CD4-positive, alpha-beta T cell treated with Interferon gamma for 1 hour (primary cell): Measurements from ENCODE around the gene NDRG4.

Experiments used
- DNase-seq: peaks from one replicate; pipeline ENCODE4 v3.0.0-alpha.2; 2020

NDRG4 gene

DNA sequence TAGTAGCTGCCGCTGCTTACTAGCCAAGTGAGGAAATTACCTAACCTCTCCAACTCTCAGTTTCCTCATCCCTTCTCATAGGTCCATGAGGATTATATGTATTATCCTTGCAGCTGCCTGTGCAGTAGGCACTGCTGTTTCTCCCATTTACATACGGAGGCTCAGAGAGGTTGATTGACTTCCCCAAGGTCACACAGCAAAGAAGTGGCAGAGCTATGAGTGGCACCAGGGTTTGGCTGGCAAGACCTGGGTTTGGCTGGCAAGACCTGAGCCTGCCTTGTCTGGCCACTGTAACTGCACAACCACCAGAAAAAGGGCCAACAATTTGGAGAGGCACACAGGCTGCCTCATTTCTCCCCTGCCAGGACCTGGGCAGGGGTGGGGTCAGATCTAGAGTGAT, 2.5 kb upstream of the NDRG4 start:
- no peak for DNase-seq

DNA sequence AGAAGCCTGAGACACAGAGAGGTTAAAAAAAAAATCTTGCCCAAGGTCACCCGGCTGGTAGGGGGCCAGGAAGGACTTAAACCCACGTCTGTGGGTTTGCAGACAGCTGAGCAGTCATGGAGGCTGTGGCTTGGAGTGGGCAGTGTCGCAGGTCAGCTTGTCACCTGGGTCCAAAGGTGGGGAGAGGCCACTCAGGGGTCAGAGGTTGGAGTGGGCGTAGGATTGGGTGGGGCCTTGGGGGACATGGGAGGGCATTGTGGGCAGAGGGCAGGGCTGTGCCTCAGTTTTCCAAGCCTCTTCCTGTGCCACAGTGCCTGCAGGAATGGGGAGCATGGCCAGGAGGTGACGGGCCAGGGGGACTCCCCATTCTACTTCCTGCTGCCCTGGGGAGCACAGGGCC, 2.0 kb upstream of the NDRG4 start:
- DNase-seq: no peak

DNA sequence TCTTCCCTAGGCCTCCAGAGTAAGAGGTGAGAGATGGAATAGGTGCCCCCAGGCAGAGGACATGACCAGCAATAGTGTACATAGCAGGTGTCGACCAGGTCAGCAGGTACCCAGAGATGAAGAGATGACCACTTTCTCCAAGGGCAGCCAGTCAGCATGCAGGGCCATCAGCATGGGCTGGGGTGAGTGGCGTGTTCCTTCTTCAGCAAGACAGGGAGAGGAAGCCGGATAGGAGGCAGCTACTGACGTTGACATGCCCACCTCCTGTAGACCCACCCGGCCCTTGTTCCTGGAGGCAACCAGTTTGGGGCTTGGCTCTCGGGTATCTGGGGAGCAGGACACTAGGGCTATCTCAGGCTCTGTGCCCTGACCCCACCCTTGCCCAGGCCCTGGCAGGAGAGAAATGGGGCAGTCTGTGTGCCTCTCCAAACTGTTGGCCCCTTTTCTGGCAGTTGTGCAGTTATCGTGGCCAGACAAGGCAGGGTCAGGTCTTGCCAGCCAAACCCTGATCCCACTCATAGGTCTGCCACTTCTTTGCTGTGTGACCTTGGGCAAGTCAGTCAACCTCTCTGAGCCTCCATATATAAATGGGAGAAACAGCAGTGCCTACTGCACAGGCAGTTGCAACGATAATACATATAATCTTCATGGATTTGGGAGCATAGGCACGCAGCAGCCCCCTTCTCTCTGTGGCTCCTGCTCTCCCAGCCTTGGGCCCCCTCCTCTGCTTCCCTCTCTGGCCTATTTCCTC, 1.4 kb upstream of the NDRG4 start:
- no peak for DNase-seq

DNA sequence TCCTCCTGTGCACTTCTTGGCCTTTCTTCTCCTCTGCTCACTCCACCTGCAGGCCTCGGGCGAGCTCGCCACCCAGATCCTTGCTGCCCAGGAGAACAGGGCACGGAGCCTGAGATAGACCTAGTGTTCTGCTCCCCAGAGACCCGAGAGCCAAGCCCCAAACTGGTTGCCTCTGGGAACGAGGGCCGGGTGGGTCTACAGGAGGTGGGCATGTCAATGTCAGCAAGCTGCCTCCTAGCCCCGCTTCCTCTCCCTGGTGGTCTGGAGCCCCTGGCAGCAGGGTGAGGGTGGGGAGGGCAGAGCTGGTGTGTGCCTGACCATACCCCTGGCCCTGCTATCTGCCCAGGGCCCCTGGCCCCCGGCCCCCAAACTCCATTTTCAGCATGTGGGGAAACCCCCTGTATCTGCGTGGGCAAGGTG, 841 bp upstream of the NDRG4 start:
- no peak for DNase-seq

DNA sequence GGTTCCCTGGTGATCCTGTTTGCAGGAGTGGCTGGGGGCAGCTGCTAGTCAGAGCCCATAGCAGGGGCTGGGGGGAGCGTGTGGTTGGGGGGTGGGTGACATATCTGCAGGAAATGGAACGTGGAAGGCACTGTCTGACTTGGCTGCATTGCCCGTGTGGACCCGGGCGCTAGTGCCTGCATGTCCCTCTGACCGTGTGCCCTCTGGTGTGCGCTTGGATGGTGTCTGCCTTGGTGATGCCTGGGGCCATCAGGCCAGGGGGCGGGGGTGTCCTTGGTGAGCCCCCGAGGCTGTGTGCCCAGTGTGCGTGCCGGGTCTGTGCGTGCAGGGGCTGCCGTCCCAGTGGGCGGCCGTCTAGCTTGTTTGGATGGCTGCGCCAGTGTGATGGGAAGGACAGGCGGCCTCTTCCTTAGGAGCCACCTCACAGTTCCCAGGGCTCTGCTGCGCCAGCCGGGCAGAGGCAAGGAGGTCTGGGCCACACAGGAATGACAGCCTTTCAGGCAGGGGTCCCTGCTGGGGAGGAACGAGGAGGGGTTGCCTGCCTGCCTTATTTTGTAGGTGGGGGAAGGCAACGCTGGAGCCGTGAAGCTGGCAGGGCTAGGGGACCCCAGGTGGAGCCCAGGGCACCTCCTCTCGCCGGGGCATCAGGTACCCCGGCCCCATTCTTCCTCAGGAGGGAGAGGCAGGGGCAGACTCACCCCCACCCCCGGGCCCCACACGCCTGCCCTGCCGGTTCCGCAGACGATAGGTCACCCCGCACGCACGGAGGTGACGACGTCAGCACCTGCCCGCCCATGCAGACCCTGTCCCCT, 693 bp downstream of the NDRG4 start:
- DNase-seq: peak; percentile 46

DNA sequence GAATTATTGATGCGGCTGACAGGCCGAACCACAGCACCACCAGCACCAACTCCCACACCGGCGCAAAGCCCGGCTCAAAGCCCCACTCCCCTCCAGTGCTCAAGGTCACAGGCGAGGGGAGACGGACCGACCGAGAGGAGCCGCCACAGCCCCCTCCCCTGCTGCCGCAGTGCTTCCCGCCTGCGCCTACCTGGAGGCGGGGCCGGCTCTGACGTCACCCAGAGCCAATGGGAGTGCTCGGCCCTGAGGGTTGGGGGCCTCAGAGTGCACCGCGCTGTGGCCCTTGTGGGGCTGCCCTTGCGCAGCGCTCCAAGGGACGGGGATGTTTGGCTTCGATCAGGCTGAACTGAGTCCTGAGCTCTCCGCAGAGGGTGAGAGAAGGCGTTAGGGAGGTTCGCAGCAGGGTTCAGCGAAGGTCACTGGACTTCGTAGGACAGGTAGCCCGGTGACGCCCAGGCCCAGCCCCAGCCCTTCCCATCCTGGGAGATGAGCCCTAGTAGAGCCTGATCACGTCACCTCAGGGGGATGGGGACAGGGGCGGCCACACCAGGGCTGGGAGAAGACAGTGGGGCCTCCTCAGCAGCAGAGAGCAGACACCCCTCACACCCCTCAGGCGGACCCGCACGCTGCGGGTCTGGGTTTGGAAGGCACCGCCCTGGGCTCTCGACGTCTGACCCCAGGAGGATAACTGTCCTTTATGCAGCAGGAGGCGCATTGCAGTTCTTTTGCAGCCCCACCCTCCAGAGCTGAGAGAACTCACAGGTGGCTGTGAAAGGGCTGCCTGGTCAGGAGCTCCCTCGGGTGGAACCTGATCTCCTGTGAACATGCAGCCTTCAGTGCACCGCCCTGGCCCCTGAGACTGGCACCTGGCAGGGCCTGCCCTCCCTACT, 1.5 kb downstream of the NDRG4 start:
- DNase-seq: peak; percentile 54

DNA sequence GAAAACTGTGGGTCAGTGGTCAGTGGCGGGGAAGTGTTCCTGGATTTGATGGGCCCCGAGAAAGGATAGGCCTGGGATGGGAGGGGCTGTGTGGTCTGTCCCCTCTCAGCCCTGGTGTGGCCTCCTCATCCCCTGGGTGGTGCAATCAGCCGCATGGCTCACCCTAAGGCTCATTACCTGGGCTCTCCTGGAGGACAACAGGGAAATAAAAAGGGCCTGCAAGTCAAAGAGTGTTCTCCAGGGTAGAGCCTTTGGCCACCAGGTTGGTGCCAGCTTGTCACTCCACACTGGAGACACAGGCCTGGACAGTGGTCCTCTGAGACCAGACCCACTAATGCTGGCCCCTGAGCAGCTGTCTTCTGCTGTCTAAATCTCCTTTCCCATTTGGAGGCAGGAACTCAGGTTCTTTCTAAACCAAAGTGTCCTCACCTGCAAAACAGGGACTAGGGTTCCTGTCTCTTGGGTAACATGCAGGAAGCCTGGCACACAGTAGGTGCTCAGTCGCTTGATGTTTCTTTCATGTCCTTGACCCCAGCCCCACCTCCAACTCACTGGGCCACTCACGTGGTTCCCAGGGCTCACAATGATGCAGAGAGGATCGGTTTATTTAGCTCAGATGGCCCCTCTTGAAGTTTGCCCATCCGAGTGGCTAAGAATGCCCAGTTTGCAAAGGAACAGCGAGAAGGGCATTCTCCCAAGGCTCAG, 2.4 kb downstream of the NDRG4 start:
- DNase-seq: no peak

DNA sequence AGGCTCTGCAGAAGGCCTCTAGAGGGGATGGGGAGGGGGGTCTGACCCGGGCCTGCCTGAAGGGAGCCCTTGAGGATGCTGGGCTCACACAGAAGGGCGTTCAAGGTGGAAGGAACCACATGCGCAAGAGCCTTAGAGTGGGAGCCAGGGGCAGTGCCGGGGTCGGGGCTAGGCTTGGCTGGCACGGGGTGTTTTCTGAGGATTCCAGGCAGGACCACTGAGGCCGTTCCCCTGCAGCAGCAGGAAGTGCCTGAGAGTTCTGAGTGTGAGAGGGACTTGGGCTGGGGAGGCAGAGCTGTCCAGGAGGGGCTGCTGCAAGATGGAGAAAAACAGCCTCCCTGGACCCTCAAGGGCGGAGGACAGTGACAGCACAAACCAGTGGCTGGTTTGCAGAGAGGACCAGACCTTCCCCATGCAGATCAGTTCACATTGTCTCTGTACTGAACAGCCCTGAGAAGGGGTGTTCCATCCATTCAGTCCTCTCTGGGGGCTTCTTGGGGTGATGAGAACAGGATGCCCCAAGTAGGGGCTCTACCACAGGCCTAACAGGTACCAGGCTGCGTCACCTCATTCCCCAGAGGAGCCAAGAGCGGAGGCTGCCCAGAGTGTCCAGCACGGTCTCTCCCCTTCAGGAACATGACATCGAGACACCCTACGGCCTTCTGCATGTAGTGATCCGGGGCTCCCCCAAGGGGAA, 3.4 kb downstream of the NDRG4 start:
- DNase-seq: no peak

DNA sequence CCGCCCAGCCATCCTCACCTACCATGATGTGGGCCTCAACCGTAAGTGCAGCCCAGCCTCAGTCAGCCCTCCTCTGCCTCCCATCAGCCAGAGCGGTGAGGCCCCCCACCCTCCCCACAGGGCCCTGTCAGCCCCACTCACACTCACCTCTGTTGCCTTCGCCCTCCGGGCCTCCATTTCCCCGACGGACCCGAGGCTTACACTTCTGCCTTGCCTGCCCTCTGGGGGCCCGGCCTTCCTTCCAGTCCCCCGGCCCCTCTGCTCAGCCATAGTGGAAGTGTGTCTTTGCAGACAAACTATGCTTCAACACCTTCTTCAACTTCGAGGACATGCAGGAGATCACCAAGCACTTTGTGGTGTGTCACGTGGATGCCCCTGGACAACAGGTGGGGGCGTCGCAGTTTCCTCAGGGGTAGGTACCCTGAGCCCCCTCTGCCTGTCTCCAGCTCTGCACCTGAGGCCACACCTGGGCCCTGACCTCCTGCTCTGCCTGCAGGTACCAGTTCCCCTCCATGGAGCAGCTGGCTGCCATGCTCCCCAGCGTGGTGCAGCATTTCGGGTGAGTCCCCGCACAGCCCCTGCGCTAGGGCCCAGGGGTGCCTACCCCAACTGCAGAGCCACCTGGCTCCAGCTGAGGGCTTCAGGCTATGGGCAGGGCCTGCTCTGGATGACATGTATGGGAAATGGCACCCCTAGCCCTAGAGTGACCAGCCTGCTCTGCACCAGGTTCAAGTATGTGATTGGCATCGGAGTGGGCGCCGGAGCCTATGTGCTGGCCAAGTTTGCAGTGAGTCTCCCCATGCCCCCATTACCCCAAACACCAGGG, 4.1 kb downstream of the NDRG4 start:
- DNase-seq: no peak

DNA sequence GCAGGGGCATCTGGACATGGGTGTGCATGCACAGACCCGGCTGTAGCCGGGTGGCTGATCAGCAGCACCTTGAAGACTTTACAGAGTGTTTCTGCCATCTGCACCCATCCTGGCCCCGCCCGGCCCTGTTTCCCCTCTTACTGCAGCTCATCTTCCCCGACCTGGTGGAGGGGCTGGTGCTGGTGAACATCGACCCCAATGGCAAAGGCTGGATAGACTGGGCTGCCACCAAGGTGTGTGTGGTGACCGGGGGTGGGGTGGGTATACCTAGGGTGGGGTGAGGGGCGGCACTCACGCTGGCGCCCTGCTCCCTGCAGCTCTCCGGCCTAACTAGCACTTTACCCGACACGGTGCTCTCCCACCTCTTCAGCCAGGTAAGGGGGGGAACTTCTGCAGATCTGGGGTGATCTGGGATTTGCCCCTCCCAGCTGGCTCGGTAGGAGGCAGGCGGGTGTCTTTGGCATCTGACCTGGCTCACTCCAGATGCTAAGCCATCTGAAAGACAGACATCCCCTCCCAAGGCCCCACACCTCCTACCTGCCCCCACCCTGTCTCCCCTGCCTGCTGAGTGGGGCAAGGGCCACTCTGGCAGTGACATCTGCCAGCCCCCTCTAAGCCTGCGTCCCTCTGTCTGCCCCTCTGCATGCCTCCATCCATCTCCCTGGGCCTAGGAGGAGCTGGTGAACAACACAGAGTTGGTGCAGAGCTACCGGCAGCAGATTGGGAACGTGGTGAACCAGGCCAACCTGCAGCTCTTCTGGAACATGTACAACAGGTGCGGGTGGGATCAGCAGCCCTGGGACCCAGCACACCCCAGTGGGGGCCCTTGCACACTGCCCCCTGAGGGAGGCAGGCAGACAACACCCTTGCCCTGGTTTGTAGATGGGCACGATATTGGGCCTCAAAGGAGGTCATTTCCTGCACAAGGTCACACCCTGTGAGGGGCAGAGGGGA, 6.6 kb downstream of the NDRG4 start:
- no peak for DNase-seq

DNA sequence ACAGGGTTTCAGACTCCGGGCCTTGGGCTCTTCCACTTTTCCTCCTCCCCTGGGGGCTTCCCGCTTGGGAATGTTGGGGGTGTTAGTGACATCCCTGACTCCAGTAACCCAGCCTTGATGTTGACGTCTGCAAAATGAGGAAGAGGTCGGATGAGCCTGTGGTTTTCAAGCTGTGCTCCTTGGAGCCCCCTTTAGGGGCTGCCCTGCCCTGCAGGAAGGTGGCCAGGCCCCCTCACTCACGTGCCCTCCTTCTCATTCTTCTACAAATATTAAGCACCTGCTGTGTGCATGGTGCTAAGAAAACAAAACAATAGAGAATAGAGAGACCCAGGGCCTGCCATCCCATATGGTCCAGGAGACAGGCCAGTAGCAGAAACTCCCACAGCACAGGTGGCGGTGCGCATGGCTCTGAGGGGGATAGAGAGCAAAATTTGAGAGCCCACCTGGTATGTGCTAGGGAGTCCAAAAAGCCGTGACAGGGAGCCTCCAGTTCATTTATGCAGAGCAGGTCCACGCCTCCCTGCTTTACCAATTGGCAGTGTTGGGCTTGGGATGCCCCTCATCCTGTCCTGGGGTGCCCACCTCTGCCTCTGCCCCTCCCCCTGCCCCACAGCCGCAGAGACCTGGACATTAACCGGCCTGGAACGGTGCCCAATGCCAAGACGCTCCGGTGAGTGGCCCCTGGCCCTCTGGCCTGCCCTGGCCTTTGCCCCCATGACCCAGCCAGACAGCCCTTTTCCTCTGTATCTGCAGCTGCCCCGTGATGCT, 7.4 kb downstream of the NDRG4 start:
- DNase-seq: no peak

DNA sequence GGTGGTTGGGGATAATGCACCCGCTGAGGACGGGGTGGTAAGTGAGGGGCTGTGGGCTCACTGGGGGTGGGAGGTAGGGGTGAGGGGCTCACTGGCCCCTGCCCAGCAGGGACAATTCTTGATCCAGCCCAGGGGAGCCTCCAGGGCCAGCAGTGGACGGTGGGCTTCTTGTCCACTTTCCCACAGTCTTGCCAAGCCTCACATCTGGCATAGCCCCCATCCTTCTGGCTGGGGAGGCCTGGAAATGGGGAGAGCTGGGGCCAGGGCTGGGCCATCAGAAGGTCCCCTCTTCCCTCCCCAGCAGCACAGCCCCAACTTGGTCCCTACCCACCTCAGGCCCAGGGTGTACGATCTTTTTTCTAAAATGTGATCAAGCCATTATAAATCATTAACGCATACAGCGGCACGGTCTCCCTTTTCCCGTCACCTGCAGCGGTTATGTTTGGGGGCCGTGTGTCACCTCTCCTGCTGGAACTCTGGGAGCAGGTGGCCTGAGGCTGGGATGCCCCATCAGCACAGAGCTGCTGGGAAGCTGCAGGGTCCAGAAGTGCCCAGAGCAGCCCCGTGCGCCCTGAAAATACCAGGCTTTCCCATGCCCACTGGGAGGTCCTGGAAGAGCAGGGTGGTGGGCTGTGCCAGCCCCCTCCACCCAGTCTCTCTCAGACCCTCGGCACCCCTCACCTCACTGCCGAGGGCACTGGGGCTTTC, 8.2 kb downstream of the NDRG4 start:
- DNase-seq: no peak

DNA sequence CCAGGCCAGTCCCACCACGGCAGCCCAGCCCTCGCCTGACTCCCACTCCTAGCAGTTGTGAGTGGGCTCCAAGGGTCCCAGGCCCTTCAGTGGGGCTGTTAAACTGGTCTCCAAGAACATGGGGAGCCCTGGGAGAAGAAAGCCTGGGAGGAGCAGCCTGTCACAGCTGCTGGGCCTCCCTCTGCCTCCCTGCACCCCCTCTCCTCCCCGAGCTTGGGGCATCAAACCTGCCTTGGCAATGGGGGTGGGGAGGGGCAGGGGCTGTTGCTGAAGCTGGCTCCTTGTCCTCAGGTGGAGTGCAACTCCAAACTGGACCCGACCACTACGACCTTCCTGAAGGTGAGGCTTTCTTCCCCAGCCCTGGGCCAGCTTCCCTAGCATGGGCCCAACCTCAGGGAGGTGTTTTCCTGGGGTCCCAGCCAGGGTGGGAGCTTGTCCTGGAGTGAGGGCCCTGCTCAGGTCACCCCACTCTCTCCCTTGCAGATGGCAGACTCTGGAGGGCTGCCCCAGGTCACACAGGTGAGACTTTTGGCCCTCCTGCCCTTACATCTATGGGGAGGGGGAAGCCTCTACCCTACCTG, 8.8 kb downstream of the NDRG4 start:
- no peak for DNase-seq

DNA sequence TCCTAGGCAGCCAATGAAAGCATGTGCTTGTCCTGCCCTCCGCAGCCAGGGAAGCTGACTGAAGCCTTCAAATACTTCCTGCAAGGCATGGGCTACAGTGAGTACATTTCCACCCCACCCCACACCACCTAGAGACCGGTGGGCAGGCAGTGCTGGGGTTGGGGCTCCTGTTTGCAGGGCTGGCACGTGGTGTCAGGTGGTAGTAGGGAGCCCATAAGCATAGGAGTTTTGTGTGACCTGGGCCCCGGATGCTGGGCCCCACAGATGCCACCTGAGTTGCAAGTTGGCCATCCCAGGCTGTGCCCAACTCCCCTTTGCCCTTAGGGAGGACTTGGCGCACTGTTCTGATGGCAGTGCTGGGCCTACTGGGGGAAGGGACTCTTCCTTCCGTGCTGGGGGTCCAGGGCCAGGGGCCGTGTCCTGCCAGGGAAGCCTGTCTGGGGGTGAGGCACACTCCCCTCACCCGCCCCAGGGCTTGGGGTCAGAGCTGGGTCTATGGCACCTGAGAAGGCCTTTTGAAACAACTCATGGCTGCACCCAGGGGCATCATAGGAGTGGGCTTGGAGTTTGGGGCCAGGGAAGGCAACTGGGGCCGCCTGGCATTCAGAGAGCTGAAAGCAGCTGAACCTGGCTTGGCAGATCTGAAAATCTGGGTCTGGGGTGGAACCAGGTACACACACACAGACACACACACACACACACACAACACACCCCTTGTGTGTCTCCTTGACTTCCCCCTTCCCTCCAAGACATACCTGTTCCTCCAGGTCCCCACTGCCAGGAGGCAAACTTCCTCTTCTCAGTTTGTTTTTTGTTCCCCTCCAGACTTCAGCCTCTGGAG, 9.5 kb downstream of the NDRG4 start:
- DNase-seq: no peak

DNA sequence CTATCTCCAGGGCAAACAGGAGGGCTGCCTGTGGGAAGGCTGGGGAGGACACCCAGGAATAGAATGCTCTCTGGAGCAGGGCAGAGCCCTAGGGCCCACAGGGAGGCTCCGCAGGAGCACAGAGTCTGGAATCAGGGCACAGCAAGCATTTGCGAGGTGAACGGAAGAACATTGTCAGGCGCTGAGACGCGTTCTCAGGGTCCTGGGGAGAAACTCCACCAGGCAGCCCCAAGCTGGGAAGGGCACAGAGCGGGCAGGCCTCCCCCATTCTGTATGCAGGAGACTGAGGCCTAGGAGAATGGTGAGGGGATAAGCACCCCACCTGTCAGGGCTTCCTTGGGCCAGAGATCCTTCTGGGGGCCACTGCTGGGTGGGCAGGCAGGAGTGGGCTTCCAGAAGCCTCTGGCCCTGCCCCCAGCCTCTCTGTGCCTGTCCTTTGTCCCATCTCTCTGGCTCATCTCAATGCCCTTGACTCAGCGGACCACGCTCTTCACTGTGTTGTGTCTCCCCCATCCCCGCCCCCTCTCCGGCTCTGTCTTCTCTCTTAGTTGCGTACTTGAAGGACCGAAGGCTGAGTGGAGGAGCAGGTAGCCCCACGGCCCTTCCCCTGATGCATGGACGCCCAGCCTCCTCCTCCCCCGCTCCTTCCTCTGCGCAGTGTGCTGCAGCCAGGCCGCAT, 10.3 kb downstream of the NDRG4 start:
- DNase-seq: no peak
